Measurements from ENCODE around the gene RRP7A. TPM values are rescaled to one million over a fixed set of nuclear protein-coding genes. Genes with fewer than 3 reads are reported as not detected.
"Not testable (repeated sequence)": the region's sequence is repeated elsewhere in the genome, so short reads cannot be mapped to it uniquely, and the experiment has no call there.

The RRP7A gene
- total RNA-seq, 1 donor from 2014 or later = 28.5 TPM

DNA sequence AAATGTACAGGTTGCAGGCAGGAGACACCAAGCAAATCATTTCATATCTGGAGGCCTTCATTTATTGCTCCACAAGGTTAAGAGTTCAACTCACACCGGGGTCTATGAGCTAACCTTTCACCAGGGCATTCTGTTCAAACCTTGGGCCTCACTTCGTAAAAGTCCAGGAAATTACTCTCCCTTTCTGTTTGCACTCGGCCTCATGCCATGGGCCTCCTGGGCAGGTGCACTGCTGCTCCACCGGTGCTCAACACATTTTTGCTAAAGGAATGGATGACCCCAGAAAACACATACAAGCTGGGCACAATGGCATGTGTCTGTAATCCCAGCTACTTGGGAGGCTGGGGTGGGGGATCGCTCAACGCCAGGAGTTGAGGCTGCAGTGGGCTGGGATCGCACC is 16.6 kb upstream of the RRP7A start:
- DNase-seq (ENCODE audit: low read depth) = no peak

DNA sequence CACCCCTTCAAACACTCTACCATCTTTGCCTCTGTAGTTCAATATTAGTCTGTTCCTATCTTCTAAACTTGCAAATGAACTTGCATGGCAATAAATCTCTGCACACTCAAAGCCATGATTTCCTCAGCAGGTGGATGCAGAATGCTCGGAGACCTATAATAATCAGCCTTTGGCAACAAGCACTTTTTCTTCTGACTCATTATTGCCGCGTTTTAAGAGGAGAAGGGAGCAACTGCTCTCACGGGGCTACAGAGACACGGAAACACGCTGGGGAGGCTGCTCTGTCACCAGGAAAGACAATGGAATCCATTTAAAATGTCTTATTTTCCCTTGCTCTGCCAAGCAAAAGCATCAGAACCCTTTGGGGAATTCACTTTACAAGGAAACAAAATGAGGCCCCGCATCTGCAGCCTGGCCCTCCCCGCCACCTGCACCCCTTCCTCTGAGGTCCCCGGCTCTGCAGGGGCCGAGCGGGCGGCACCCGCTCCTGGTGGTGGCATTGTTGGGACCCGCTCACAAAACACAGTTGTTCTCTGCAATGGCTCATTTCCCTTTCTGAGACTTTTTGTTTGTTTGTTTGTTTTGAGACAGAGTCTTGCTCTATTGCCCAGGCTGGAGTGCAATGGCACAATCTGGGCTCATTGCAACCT is 15.6 kb upstream of the RRP7A start:
- not testable (repeated sequence) for DNase-seq (ENCODE audit: low read depth)

DNA sequence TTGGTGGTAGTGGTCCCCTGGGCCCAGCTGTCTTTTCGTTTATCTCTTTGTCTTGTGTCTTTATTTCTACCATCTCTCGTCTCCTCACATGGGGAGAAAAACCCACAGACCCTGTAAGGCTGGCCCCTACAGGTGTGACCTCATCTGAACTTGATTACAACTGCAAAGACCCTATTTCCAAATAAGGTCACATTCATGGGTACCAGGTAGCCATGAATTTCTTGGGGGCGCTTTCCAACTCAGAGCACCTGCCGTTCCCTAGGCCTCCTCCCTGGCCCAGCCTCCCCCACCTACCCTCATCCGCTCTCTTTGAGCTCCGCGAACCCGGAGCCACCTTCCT is 14.0 kb upstream of the RRP7A start:
- no peak for DNase-seq (ENCODE audit: low read depth)

DNA sequence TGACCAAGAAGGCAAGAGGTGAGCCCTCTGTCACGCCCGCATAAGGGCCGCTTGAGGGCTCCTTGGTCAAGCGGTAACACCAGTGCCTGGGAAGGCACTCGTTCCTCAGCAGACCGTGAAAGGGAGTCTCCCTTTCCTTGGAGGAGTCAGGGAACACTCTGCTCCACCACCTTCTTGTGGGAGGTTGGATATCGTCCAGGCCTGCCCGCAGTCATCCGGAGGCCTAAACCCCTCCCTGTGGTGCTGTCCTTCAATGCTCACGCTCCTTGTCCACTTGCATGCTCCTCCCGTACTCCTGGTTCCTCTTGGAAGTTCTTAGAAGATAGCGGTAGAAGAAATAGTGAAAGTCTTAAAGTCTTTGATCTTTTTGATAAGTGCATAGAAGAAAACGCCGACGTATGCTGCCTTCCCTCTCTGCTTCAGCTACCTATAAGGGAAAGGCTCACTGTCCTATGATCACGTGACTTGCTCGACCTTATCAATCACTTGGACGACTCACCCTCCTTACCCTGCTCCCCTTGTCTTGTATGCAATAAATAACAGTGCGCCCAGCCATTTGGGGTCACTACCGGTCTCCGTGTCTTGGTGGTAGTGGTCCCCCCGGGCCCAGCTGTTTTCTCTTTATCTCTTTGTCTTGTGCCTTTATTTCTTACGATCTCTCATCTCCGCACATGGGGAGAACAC is 11.9 kb upstream of the RRP7A start:
- DNase-seq (ENCODE audit: low read depth) = peak; percentile 59

DNA sequence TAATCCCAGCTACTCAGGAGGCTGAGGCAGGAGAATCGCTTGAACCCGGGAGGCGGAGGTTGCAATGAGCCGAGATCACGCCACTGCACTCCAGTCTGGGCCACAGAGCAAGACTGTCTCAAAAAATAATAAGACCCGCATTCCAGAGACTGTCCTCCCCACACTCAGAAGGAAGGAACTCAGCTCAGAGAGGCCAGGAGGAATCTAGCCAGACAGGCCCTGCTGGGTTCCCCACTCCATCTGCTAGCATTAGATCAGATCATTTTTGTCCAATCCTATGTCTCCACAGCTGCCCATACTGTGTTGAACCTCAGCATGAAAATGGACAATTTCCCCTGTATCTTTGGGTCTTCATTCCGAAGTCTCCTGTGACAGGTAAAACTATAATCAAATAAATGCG is 9.8 kb upstream of the RRP7A start:
- not testable (repeated sequence) for DNase-seq (ENCODE audit: low read depth)

DNA sequence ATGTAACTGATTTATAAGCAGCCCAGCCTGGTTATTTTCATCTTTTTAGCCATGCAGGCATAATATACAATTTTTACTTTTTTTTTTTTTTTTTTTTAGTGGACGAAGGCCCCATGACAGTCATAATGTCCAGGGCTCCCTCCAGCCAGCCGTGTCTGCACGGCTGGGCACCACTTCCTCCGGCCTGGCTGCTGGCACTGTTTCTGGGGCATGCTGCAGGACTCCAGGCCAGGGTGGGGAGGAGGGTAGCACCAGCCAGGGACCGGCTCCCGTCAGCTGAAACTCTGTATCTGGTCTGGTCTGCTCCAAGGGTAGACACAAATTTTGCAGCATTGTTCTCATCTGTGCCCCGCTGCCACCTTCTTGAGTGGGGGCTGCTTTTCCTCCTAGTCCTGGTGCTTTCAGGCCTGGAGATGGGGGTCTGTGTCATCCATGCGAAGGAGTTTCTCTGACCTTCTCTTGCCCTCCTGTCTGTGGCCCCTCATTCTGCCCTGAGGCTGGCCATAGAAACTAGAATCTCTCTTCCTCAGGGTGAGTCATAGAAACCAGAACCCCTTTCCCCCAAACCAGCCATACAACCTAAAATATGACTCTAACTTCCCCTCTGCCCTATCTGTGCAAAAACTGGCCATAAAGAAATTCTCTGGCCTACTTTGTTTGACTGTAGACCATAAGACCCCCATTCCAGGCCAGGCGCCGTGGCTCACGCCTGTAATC is 9.2 kb upstream of the RRP7A start:
- no peak for DNase-seq (ENCODE audit: low read depth)

DNA sequence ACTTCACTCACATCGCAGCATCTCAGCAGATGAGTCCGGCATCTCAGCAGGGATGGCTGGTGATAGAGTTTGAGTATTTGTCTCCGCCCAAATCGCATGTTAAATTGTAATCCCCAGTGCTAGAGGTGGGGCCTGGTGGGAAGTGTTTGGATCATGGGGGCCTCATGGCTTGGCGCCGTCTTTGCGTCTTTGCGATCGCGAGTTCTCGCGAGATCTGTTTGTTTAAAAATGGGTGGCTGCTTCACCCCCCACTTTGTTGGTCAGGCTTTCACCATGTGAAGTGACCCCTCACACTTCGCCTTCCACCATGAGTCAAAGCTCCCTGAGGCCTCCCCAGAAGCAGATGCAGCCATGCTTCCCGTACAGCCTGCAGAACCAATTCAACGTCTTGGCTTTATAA is 3.0 kb upstream of the RRP7A start:
- DNase-seq (ENCODE audit: low read depth) = no peak

DNA sequence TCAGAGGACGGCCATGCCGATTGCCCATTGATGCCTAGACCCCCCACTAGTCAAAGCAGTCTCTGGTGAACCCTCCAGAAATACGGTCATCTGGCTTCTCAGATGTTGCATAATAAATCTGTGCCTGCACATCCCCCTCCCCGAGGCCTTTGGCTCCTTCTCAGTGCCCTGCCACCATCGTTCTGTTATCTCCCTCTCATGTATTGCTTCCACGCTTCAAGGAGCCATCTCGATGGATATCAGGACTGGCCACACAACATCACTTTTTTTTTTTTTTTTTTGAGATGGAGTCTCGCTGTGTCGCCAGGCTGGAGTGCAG is 1.6 kb upstream of the RRP7A start:
- no peak for DNase-seq (ENCODE audit: low read depth)

DNA sequence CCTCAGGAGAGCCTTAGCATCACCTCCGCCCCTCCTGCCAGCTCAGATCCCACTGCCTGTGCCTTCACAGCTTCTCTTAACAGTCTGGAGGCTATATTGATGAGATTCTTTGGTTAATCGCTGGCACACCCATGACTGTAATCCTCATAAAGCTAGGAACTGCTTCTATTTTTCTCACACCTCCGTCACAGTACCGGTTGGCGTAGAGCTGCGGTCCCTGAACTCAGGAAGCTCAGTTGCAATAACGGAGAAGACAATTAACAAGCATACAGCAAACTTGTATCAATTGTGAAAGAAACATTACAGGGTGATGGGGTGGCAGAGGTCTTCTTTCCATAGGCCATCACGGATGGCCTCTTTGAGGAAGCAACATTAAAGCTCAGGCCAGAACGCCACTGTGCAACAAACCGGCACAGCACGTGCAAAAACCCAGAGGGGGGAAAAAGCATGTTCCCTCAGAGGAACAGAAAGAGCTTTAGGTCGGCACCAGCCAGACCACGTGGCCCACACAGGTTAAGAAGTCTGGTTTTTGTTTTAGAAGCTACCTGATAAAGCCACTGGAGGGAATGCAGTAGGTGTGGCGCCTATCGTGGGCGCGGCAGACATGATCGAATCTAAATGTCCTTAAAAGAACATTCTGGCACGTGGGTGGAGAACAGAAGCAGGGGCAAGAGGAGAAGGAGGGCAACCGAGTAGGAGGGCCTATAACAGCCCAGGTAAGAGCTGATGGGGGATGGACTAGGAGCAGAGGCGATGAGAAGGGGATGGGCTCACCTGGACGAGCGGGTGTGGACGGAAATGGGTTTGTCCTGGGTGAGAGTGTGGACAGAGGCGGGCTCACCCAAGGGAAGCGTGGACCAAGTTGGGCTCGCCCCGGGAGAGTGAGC is 715 bp downstream of the RRP7A start:
- DNase-seq (ENCODE audit: low read depth) = not testable (repeated sequence)

DNA sequence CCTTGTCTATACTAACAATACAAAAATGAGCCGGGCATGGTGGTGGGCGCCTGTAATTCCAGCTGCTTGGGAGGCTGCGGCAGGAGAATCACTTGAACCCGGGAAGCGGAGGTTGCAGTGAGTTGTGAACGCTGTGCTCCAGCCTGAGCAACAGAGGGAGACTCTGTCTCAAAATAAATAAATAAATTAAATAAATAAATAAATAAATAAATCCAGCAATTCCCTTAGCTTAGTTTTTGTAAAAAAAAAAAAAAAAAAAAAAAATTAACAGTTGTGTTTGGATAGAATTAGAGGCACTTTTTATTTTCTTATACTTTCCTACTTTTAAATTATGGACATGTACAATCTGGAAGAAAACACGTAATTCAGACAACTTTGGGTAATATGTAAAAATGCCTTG is 2.5 kb downstream of the RRP7A start:
- not testable (repeated sequence) for DNase-seq (ENCODE audit: low read depth)

DNA sequence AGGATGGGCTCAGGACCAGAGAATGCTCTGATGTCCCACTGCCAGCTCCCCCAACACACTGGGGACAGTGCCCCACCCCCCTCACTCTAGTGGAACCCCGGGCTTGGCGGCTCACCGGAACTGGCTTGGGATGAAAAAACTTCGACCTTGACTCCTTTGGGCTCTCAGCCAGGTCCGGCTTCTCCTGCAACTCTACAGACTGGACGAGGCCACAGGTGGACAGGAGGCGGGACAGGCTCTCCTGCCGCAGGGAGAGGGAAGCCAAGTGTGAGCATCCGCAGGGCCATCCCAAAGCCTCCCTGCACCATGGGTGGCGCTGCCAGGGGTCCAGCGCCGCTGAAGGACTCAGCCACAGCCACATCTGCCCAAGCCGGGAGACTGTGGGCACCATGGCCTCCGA is 3.7 kb downstream of the RRP7A start:
- DNase-seq (ENCODE audit: low read depth) = no peak

DNA sequence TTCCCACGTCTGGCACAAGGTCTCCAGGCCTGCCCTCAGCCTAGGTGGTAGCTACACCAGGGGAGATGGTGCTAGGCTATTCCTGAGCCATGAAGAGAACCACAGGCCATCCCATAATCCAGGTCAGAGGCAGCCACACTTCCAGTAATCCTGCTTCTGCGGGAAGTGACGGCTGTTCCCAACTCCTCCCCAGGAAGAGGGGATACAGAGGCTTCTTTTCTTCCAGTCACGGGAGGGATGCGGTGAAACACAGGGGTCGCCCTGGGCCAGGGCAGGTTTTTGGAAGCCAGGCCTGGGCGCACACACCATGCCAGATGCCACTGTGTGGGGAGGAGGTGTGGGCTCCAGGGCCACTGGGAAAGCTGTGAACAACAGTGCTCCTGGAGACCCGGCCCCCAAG is 4.3 kb downstream of the RRP7A start:
- not testable (repeated sequence) for DNase-seq (ENCODE audit: low read depth)

DNA sequence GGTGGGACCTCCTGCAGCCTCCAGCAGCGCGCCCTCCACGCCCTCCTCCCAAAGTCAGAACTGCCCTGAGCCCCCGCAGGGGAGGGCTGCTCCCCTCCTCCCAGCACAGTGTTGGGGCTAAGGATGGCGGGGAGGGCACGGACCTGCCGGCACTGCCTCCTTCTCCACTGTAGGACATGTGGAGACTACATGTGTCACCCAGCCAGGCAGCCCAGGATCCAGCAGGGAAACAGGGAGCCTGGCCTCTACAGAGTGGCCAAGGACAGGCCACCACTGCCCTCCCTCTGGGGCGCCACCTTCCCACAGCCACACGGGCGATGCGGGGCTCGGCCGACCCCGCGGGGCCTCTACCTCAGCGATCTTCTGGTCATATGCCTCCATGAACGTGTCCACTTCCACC is 5.3 kb downstream of the RRP7A start:
- DNase-seq (ENCODE audit: low read depth) = not testable (repeated sequence)

DNA sequence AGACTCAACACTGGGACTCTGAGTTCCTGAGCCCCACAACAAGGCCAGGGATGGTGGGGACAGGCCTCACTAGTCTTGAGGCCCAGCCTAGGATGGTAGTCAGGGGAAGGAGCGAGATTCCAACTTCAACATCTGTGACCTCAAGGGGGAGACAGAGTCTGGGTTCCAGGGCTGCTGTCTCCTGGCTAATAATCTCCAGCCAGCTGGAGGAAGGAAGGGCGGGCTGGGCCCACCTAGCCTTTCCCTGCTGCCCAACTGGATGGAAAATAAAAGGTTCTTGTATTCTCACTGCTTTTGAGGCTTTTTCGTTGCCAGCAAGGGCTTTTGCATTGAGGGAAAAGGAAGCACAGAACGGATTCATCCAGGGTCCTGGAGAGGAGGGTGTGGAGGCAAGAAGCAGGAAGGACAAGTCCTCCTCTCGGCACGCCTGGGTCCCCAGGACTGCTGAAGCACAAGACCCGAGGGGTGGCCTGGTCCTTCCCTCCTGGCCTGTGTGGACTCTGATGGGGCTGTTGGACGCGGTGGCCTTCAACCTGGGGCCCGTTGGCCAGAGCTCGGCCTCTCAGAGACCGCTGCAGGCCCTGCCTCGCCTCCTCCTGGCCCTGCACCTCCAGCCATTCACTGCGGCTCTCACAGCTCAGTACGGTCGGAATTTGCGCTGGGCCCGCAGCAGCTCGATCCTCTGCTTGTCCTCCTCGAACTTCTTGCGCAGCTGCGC is 7.2 kb downstream of the RRP7A start:
- not testable (repeated sequence) for DNase-seq (ENCODE audit: low read depth)

DNA sequence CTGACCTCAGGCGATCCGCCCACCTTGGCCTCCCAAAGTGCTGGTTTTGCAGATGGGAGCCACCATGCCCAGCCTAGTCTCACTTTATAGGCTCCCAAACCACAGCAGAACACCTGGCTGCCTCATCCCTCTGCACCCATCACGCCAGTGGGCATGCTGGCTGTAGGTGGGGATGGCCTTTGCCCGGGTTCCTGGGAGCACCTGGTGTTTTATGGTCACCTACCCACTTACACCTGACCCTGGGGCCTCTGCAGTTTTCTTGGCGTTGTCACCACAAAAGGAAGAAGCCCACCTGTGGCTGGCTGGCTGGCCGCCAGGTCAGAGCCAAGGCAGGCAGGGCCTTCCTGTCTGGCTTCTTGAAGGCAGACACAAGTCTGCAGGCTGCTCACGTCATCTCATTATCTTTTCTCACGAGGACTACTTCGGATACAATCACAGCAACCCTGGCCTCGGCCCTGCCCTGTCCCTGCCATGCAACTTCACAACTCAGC is 8.2 kb downstream of the RRP7A start:
- DNase-seq (ENCODE audit: low read depth) = no peak

DNA sequence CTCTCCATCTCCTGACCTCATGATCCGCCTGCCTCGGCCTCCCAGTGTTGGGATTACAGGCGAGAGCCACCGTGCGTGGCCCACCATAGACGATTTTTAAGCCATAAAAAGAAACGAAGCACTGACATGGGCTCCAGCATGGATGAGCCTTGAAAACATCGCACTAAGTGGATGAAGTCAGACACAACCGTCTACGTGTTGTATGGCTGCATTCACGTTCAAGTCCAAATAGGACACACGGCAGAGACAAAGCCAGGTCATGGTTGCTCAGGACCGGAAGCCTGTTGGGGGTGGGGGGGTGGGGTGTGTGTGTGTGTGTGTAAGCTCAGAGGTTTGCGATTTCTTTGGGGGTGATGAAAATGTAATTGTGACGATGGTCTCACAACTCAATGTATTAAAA is 10.0 kb downstream of the RRP7A start:
- DNase-seq (ENCODE audit: low read depth) = no peak

DNA sequence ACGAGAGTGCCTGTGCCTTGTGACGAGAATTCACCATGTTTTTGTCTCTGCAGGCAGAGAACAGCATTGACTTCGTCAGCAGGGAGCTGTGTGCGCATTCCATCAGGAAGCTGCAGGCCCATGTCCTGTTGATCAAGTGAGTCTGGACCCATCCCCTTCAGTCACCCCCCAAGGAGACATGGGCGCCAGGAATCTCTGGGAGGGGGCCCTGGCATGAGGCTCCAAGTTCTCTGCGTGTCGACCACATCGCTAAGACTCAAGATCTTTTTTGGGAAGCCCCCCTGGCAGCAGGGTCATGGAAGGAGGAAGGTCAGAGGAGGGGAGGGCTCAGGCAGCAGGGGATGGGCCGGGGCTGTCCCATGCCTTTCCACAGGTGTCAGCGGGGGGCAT is 10.6 kb downstream of the RRP7A start:
- DNase-seq (ENCODE audit: low read depth) = not testable (repeated sequence)

DNA sequence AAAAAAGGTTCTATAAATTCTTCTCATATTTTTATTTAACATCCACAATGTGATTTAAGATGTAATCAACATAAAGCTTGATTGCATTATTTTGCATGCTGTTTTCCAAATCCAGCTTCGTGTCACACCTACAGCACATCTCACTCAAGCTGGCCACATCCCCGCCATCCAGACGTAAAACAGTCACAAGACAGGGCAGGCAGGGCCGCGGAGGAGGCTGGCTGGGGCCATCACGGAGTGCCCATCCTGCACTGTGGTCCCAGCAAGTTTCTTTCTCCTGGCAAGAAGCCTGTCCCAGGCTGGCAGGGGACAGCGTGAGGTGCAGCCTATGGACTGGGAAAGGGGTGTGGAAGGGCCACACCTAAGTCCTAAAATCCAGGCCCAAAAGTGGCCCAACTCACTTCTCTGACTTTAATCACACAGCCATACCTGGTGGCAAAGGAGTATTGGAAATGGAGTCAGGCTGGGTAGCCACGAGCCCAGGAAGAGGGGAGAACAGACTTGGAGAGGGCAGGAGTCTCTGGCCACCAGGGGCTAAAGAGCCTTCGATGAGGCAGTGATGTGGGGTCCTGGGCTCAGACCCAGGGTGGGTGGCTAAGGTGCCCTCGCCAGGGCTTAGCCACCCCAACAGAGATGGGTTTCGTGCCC is 11.1 kb downstream of the RRP7A start:
- DNase-seq (ENCODE audit: low read depth) = not testable (repeated sequence)

DNA sequence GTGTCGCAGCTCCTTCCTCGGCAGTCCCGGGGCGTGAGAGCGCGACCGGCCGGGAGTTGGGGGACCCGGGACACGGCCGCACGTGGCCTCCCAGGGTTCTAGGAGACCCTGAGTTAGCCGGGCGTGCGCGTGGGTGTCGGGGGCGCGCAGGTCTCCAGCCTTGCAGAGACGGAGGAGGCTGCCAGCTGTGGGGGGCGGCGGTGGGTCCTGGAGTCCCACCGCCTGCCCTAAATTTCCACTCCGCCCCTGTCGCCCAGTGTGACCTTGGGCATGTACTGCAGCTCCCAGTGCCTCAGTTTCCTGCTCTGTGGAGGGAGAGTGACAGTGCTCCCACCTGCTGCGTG is 18.8 kb downstream of the RRP7A start:
- DNase-seq (ENCODE audit: low read depth) = no peak

DNA sequence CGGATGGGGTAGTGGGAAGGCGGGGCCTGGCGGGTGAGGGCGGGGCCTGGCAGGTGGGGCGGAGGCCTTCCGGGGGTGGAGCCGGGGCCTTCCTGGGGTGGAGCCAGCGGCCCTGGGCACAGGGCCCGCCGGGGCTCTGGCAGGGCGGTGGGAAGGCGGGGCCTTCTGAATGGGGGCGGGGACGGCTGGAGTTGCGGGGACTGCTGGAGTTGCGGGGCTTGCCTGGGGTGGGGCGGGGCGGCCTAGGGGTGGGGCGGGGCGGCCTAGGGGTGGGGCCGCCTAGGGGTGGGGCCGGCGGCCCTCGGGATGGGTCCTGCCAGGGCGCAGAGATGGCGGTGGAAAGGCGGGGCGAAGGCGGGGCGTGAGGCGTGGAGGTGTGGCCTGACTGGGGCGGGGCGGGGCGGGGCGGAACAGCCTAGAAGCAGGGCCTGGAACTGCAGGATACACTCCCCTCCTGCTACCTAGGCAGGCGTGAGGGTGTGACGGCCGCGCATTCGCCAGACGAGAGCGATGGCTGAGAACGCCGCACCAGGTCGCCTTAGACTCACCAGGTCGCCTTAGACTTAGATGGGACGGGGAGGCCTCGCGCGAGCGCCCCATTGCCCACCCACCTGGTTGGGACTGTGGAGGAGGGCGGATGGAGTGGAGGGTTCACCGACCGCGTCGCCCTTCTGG is 19.3 kb downstream of the RRP7A start:
- DNase-seq (ENCODE audit: low read depth) = peak; percentile 33

DNA sequence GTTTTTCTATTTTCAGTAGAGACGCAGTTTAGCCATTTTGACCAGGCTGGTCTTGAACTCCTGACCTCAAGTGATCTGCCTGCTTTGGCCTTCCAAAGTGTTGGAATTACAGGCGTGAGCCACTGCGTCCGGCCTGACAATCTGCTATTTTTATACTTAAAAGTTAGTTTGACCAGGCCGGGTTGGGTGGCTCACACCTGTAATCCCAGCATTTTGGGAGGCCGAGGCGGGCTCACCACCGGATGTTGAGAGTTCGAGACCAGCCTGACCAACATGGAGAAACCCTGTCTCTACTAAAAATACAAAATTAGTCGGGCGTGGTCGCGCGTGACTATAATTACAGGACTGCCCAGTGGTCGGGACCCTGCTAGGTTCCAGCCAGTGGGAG is 19.8 kb downstream of the RRP7A start:
- DNase-seq (ENCODE audit: low read depth) = not testable (repeated sequence)

Measured in renal cortical epithelial cell (primary cell).